Measurements from ENCODE around the gene RNF121. TPM values are rescaled to one million over a fixed set of nuclear protein-coding genes. Genes with fewer than 3 reads are reported as not detected.
A peak's percentile ranks its signal among the peaks of the same experiment; 100 is the strongest.

Gene RNF121
- total RNA-seq, 1 donor from 2014 or later: 23.0 TPM

DNA sequence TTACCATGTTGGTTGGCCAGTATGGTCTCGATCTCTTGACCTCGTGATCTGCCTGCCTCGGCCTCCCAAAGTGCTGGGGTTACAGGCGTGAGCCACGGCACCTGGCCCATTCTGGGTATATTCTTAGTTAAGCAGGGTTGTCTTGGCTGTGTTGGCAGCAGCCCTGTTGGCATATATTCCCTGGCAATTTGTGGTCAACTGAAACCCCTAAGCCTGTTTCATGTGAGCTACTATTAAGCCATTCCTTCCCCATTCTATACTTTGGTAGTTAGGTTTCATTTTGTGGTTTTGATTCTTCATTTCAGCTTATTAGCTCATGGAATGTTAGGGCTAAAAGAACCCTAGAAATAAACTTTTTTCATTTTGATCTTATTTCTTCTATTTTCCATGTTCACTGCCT is 47.7 kb downstream of the RNF121 start:
- intact Hi-C loops (cut with DNase I): loop anchor here (5.0 kb wide), 3 partner anchors 41 to 456 kb away; partner anchors contain the start of gene CLPB
- DNase-seq (ENCODE audit: missing footprints): no peak
- ATAC-seq: no peak

DNA sequence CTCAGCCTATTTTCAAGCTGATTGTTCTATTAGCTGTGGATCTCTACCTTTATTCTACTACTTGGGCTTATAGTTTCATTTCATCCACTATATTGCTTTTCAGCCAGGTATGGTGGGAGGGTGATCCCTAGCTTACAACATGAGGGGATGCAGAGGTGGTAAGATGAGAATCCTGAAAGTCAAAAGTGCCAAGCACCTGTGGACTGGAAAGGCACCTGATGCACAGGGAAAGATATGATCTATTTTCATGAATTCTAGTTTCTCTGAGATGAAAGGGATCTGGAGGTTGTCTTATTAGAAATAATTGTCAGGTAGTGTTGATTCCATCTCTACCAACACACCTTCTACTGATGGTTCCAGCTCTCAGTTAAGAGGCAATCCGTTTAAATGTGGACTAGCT is 48.2 kb downstream of the RNF121 start:
- DNase-seq (ENCODE audit: missing footprints): no peak
- ATAC-seq: no peak
- intact Hi-C loops (cut with DNase I): loop anchor here (5.0 kb wide), 3 partner anchors 40 to 455 kb away; partner anchors contain the start of gene CLPB

DNA sequence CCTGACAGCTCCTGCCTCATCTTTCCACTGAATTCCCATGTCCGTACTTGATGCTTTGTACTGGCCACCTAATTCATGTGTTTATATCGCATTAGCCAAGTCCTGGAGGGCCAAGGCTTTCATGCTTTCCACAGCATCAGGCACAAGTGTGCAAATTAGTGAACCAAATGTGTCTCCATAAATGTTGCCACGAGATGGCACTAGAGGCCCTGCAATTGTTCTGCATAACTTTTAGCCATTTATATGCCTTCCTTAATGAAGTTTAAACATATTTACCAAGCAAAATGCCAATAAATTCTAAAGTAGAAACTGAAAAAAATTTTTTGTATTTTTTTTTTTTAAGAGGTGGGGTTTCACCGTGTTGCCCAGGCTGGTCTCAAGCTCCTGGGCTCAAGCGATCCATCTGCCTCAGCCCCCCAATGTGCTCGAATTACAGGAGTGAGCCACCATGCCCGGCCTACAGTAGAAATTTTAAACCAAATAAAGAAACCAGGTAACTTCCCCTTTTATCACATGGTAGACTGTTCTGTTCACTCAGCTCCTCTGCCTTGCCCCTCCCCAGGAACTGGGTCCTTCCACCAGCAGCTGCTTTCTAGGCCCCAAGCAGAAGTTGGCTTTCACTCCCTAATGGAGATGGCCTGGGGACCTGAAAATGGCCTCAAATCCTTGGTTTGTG is 49.0 kb downstream of the RNF121 start:
- ATAC-seq (peak; percentile 54), DNase-seq (ENCODE audit: missing footprints) (no peak)
- intact Hi-C loops (cut with DNase I): loop anchor here (5.0 kb wide), 3 partner anchors 39 to 454 kb away; partner anchors contain the start of gene CLPB

DNA sequence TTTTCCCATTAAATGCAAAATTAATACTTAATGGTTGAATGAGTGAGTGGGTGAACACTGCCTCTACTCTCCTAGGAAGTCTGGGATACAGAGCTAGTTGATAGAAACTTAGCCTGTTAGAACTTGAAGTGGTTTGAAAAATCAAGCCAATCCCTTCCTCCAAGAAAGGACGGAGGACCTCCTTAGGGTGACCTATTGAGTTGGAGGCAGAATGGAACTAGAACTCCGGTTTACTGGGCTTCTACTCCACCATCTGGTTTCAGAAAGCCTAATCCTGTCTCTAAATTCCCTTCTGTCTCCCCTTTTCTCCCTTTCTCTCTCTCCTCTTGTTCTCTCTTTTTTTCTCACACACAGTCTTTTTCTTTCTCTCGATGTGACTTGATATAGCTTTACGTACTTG is 50.2 kb downstream of the RNF121 start:
- ATAC-seq (no peak), DNase-seq (ENCODE audit: missing footprints) (no peak)

DNA sequence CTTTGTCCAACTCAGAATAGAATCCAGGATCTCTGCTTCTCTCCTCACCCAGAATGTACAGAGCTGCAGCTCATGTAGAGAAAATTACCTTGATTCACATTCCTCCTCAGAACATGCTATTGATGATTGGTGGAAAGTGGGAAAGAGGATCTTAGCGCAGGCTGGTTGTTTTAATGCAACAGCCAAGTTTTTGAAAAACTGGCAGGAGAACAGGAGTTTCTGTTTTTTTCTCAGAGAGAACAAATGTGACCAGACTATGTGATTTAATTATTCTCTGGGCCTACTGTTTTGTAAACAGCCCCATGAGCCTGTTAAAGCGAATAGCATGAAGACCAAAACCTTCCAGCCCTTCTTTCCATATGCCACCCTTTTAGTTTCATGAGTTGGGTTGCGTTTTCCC is 50.8 kb downstream of the RNF121 start:
- ATAC-seq (no peak), DNase-seq (ENCODE audit: missing footprints) (no peak)
- intact Hi-C loops (cut with DNase I): loop anchor here (5.0 kb wide), 3 partner anchors 38 to 453 kb away; partner anchors contain the start of gene CLPB

More for the DNA sequence above, 50.2 kb downstream of the RNF121 start:
- intact Hi-C loops (cut with DNase I): loop anchor here (5.0 kb wide), 3 partner anchors 38 to 453 kb away; partner anchors contain the start of gene CLPB

DNA sequence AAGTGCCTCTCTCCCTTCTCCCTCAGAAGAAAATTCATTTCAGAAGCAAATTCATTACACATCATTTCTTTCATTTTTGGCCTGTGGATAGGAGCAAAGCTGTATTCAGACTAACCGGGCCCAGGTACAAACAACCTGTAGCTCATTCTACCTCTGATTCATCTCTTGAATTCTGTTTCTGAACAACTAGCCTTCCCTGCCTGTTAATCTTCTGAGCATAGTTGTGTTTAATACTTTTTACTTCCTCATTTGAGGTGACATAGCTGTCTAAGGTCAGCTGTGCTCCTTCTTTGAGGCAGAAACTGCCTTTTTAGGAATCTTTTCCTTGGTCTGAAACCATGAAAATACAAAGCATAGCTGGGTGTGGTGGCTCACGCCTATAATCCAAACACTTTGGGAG is 57.3 kb downstream of the RNF121 start:
- intact Hi-C loops (cut with DNase I): no loop called here
- no peak for ATAC-seq
- no peak for DNase-seq (ENCODE audit: missing footprints)

DNA sequence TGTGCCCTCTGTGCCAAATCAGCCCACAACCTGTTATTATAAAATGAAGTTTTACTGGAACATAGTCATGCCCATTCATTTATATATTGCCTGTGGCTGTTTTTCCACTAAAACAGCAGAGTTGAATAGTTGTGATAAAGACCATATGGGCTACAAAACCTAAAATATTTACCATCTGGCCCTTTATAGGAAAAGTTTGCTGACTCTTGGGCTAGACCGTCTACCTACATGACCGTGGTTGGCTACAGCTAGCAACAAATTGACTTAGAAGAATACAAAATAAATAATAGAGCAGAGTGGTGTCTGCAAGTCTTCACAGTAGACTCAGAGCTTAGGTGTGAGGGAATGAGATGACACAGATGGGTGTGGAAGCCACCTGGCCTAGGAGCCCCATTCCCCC is 58.7 kb downstream of the RNF121 start:
- intact Hi-C loops (cut with DNase I): no loop called here
- no peak for ATAC-seq

DNA sequence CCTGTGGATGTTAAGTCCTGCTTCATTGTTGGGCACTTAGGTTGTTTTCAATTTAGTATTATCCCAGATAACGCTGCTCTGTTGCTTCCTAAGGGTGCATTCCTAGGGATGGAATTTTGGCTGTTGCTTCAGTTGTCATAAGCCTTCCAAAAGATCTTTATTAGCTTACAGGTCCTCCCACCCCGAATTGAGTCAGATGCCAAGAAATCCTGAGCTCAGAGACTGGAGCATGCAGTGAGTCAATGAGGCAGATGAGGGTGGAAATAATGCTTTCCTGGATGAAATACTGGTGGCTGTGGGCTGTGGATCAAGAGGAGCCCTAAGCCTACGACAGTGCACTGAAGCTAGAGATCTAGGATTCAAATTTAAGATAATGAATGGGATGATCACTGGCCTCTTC is 59.2 kb downstream of the RNF121 start:
- DNase-seq (ENCODE audit: missing footprints): no peak
- intact Hi-C loops (cut with DNase I): no loop called here
- ATAC-seq: peak; percentile 31

More for the DNA sequence above, 58.7 kb downstream of the RNF121 start:
- DNase-seq (ENCODE audit: missing footprints): no peak

DNA sequence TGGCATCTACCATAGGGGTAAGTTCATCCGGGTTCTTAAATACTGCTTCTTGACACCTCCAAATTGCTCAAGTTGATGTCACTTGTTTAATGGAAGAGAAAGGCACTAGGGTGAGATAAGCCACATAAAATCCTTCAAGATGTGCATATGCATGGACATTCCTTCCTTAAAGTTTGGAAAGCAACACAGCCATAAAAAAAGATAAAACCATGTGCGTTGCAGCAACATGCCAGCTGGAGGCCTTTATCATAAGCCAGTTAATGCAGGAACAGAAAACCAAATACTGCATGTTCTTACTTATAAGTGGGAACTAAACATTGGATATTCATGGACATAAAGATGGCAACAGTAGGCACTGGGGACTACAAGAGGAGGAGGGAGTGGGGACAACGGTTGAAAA is 61.9 kb downstream of the RNF121 start:
- intact Hi-C loops (cut with DNase I): no loop called here

DNA sequence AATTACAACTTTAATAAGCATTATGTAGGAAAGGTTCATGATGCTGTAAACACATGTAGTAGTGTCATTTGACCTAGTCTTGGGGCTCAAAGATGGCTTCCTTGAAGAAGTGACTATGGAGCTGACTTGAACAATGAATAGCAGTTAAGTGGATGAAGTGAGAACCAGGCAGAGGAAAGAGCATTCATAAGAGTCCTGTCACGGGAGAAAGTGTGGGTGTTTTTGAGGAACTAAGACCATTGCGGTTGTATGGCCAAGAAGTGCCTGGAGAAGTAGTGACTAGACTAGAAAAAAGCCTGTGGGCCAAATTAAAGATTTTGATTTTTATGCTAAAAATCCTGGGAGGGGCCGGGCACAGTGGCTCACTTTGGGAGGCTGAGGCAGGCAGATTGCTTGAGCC is 62.6 kb downstream of the RNF121 start:
- ATAC-seq: peak; percentile 40
- intact Hi-C loops (cut with DNase I): no loop called here
- DNase-seq (ENCODE audit: missing footprints): no peak

More for the DNA sequence above, 61.9 kb downstream of the RNF121 start:
- DNase-seq (ENCODE audit: missing footprints) (no peak), ATAC-seq (no peak)

DNA sequence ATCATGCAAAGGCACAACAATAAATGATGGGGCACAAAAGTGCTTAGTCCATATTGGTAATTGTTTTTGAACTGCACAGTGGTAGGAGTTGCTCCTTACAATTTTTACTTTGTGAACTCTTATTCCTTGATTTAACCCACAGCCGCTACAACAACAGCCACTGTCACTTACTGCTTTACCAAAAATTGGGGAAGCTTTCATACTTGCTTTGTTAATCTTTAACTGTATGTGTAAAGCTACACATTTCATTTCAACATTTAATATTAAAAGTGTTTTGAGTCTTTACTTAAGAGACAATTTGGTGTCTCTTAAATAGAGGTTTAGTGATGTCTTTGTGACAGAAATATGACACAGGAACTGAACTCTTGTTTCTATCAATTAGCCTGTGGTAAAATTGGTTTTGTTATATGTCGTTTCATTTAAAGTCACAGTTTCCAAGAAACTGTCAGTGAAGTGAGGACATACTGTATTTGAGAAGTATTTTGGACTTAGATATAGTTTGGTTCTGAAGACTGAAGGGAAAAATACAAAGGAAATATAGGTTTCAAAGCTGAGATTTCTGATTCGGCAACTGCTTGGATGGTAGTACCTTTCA is 63.4 kb downstream of the RNF121 start:
- ATAC-seq (no peak), DNase-seq (ENCODE audit: missing footprints) (no peak)
- intact Hi-C loops (cut with DNase I): no loop called here

DNA sequence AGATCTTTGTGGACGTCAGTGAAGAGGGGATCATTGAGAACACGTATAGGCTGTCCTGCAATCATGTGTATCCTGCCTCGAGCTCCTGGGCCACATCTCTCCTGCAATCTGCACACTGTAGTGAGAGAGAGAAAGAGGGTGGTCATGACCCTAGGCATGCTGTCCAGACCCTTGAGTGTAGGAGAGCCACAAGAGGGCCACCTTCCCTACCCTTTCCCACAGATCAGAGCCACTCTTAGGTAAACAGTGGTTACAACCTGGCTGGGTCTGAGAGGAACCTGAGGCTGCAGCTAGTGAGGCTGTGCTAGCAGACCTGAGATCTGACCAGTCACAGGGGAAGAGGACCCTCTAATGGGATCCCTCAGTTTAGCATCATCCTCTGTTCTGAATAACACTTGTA is 65.9 kb downstream of the RNF121 start:
- ATAC-seq (no peak), DNase-seq (ENCODE audit: missing footprints) (no peak)
- intact Hi-C loops (cut with DNase I): no loop called here

DNA sequence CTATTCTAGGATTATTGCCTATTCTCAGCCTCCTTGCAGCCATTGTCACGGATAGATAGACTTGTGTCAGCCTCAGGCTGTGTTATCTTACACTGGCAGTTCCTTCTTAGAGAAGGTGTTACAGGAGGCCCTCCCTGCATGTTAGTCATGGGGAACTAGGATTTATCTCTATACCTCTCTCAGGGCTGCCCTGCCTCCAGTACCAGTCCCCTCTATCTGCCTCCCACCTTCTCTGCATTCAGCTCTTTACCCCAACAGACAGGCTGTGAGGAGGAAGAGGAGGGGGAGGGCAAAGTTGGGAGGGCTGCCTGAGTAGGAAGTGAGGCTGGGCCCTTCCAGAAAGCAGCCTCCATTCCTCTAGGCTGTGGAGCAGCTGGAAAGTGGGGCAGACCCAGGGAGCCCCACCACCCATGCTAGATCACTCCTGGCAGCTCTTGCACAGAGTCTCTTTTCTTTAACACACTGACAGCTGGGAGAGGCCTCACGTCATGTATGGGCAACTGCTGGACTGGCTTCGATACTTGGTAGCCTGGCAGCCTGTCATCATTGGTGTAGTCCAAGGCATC is 67.0 kb downstream of the RNF121 start:
- DNase-seq (ENCODE audit: missing footprints) (no peak), ATAC-seq (no peak)
- intact Hi-C loops (cut with DNase I): no loop called here

DNA sequence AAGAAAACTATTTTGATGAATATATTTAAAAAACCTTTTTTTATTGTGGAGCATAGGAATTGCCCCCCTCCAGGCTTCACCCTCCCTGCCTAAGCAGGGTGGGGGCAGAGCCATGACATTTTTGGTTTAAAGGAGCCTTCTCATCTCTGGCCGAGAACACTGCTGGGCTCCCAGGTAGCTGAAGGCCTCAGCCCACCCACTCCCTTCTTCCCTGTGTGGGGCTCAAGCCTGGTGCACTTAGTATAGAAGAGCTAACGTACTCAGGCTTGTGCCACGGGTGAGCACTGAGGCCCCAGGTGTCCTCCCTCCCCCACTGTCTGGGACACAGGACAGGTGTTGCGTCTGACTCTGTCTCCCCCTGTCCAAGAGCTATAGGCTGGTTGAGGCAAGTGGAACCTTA is 67.7 kb downstream of the RNF121 start:
- ATAC-seq: peak; percentile 1

DNA sequence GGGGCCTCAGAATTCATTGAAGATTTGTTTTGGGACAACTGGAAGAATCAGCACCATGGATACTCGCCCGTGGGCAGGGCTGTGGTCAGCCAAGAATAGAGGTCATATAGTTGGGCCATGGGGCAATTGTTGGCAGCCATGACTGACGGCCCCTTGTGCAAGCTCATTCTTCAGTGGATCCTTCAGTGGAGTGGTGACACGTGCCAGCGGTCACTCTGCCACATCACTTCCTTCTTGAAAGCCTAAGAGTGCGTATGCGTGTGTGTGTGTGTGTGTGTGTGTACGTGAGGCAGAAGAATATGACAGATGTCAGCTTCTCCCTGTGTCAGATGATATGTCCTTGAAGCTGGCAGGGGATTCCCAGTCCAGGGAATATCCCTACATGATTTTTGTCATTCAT is 68.1 kb downstream of the RNF121 start:
- peak; percentile 56 for ATAC-seq
- peak; percentile 85 for DNase-seq (ENCODE audit: missing footprints)
- intact Hi-C loops (cut with DNase I): no loop called here

More for the DNA sequence above, 67.7 kb downstream of the RNF121 start:
- DNase-seq (ENCODE audit: missing footprints): no peak
- intact Hi-C loops (cut with DNase I): no loop called here

DNA sequence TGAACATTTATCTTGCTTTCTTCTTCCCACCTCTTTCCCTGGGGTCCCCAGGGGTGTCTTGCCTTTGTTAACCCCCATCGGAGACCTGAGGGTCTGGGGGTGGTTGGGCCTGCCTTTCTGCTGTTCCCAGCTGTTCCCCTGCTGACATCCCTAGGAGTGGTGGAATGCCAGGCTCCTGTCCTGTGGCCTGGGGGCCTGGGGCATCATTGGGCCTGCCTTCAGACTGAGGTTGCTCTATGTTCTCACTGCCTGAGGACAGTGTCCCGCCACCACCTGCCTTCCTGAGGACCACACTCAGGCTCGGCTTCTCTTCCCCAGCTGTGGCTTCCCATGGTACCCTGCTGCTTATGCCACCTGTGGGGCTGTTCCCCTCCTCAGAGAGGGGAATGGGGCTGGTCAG is 68.7 kb downstream of the RNF121 start:
- ATAC-seq: no peak

DNA sequence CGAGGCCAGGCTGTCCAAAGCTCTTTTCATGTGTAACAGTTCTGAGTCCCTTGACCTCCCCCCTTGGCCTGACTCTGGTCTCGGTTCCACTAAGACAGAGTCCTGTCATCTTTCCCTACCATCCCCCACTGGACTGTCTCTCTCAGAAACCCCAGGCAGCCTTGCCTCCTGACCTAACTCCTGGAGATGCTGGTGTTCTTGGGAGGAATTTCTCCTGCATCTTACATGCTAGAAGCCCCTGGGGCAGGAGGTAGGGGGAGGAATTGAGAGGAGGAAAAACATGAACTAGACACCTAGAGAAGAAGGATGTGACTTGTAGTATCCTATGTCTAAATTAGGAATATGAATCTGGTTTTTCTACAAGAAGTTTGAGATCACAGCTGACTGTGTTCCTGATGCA is 69.2 kb downstream of the RNF121 start:
- intact Hi-C loops (cut with DNase I): no loop called here
- no peak for DNase-seq (ENCODE audit: missing footprints)
- ATAC-seq: no peak

More for the DNA sequence above, 68.7 kb downstream of the RNF121 start:
- DNase-seq (ENCODE audit: missing footprints): no peak
- intact Hi-C loops (cut with DNase I): no loop called here

DNA sequence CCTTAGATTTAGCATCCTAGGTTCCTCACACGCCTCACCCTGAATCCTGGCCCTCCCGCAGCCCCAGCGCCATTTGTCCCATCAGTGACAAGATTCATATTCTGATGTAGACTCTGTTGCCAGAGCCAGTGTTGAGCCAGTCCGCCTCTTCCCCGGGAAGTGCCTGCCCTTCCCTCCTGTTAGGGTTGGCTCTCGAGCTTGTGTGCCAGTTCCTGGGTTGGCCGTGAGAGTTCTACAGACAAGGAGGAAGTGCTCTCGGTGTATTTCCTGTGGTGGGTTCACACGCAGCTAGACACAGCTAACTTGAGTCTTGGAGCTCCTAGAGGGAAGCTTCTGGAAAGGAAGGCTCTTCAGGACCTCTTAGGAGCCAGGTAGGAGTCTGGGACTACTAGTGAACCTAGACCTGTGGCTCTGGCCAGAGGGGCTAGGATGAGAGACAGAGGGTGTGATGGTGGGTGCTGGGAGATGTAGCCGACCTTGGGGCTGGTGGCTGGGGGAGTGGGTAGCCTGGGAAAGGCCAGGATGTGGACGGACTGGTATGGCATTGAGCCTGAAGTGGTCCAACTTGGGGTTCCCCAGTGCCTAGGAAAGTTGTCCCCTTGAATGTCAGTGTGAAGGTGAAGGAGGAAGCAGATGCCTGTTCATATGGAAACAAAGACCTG is 69.9 kb downstream of the RNF121 start, which contains the start of gene IL18BP:
IL18BP (plus strand) TSS at position 261 of the 662 bp plus-strand sequence. CDS start 1,076 bp downstream, outside the sequence.
- ATAC-seq (no peak), DNase-seq (ENCODE audit: missing footprints) (no peak)
- intact Hi-C loops (cut with DNase I): no loop called here

DNA sequence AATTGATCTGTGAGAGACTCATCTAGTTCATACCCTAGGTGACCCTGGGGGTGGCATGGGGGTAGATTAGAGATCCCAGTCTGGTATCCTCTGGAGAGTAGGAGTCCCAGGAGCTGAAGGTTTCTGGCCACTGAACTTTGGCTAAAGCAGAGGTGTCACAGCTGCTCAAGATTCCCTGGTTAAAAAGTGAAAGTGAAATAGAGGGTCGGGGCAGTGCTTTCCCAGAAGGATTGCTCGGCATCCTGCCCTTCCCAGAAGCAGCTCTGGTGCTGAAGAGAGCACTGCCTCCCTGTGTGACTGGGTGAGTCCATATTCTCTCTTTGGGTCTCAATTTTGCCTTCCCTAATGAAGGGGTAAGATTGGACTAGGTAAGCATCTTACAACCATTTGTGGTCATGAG is 70.5 kb downstream of the RNF121 start:
- DNase-seq (ENCODE audit: missing footprints) (no peak), ATAC-seq (peak; percentile 40)
- intact Hi-C loops (cut with DNase I): no loop called here
